GM19452 (cell line): Measurements from ENCODE around the gene CRYGC.
"Not testable (repeated sequence)": the region's sequence is repeated elsewhere in the genome, so short reads cannot be mapped to it uniquely, and the experiment has no call there.

ENCODE experiments used
- ATAC-seq: cut with Tn5 transposase; IDR thresholded peaks from one replicate; pipeline ENCODE4 v1.9.1; 2021; ENCODE audit not compliant: unreplicated experiment

CRYGC gene

DNA sequence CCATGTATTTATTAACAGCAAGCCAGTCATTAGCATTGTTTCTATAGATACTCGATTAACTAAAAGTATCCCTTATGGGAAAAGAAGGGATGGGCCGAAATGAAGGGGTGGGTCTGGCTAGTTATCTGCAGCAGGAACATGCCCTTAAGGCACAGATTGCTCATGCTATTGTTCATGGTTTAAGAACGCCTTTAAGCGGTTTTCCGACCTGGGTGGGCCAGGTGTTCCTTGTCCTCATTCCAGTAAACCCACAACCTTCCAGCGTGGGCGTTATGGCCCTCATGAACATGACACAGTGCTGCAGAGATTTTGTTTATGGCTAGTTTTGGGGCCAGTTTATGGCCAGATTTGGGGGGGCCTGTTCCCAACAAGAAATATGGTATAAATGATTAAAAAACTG, 8.7 kb upstream of the CRYGC start:
- not testable (repeated sequence) for ATAC-seq

DNA sequence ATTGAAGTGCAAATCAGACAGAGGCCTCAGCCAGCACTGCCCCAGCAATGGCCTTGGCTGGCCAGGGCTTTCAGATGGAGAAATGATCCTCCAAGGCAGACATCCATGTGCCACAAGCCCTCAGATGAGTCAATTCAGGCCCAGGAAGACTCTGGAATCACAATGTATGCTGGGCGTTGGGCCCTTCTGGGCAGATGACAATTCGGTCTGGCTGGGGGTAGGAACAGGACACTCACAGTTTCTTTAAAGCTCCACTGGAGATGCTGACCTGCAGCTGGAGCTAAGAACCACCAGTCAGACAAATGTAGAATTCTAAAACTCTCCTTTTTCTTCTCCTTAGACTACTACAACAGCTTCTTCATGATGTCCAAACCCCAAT, 7.1 kb upstream of the CRYGC start:
- no peak for ATAC-seq

DNA sequence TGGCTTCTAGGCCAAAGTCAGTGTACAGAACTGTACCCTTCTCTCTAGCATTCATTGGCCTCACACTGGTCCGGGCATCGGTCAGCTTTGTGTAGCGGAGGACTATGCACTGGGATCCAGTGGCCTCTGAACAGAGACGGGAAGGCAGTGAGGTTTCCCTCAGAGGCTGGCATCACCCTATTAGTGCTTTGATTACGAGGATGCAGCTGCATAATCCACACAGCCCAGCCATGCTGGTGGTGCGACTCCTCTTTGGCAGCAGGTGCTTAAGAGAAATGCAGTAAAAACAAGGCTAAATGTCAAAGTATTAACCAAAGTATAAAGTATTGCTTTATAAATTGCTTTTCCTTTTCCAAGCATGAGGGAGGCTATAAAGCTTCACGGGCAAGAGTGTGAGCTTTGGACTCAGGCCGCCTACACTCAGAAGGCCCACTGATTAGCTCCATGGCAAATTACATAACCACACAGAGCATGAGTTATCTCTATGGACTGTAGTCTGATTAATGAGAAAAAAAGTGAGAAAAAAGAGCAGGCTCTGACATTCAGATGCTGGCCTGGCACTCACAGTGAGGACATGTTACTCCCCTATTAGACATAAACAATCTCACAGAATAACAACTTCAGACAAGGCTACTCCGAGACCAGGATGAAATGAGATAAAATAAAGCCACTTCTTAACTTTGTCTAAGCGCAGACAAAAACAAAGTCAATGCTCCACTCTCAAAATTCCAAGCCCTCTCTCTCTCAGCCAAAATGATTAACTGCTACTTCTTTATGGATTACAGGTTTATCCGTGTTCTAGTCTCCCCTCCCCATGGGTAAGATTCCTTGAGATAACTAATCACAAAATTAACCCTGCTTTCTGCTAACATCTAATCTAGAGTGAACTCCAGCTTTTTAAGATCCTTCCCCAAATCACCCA, 6.4 kb upstream of the CRYGC start:
- ATAC-seq, result no peak

DNA sequence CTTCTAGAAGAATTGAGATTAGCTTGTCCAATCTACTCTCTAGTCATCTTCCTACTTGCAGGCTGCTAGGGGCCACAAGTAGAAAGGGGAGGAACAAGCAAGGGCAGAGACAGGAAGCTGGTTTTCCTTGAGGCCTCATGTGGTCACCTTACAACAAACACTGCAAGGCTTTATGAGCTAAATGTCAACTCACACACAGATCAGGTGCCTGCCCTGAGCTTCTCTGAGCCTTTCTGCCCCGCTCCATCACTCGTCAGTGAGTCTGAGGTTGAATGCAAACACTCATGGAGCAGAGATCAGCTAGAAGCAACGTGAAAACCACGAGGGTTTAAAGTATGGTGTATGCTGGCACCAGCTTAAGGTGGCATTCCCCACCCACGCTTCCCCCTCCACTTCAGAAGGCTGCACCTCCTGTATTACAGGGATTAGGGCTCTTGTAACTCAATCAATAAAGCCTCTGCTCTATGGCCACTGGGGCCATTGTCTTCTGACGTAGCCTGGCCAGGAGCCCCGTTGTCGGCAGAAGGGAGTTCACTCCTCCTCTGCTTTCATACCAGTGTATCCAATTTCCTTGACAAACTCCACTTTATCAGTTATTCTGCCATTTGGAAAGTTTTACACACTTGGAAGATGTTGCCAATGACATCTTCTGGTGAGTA, 5.4 kb upstream of the CRYGC start:
- ATAC-seq, result peak; percentile 70

DNA sequence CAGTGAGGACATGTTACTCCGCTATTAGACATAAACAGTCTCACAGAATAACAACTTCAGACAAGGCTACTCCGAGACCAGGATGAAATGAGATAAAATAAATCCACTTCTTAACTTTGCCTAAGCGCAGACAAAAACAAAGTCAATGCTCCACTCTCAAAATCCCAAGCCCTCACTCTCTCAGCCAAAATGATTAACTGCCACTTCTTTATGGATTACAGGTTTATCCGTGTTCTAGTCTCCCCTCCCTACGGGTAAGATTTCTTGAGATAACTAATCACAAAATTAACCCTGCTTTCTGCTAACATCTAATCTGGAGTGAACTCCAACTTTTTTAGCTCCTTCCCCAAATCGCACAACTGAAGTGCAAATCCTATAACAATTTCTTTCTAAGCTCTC, 1.1 kb upstream of the CRYGC start:
- ATAC-seq, result no peak

DNA sequence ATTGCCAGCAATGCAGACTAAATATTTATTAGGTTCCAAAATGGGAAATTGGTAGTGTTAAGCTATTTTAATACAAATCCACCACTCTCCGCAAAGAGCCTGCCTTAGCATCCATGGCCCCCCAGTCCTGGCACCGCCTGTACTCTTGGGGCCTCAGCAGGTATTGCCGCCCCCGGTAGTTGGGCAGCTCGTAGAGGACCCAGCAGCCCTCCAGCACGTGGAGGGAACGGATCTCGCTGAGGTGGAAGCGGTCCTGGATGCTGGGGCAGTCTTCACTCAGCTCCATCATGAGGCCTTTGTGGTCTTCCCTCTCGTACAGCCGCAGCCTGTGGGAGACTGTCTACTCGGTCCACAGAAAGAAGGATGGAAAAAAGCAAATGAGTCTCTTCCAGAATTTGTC, 1.5 kb downstream of the CRYGC start:
- no peak for ATAC-seq

DNA sequence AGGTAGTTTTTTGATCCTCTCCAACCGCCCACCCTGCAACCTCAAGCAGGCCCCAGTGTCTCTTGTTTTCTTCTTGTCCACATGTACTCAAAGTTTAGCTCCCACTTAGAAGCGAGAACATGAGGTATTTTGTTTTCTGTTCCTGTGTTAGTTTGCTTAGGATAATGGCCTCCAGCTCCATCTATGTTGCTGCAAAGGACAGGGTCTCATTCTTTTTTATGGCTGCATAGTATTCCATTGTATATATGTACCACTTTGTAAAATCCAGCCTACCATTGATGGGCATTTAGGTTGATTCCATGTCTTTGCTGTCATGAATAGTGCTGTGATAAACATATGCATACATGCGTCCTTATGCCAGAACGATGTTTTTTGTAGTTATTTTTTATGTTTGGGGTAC, 2.5 kb downstream of the CRYGC start:
- ATAC-seq, result no peak

DNA sequence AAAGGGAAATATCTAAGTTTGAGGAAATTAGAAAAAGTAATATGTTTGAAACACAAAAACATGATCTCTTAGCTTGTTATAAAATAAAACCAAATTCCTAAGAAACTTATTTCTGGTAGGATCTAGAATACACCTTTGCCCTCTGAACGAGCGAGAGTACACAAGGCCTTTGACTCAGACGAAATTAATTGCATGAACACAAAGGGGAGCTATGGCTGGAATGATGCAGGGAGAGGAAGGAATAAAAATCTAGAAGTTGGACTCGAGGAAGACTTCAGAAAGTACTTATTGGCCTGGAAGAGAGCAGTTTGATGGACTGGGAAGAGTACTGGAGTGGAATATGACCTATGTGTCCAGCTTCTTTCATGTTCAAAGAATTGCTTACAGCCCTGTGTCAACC, 4.4 kb downstream of the CRYGC start:
- no peak for ATAC-seq

DNA sequence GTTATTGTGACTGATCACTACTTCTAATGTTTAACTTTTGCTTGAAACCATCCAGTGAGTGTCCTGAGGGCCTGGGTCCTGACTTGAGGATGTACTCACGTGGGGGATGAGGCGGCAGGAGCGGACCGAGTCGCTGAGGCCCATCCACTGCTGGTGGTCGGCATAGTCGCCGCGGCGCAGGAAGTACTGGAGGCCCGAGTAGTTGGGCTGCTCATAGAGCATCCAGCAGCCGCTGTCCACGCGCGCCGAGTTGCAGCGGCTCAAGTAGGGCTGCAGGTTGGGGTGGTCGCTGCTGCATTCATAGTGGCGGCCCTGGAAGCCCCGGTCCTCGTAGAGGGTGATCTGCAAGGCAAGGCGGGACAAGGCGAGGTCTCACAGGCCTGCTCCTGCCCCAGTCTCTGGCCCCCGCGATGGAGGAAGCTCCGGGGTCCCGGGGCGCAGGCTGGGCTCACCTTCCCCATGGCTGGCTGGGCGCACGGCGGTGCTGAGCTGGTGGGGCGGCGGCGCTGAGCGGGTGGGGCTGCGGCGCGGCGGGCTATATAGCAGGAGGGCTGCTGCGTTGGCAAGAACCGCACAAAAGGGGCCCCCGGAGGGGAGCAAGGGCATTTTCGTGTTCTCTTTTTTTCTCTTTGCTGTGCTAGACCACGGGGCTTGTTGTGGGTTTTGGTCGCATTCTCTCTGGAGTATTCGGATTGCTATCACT, 5.5 kb downstream of the CRYGC start, which contains the start of gene CRYGD:
Gene CRYGD, minus strand, starts transcription at position 512 of the 703 bp plus-strand sequence. Its CDS starts 51 bp downstream, at position 461.
- ATAC-seq, result not testable (repeated sequence)

DNA sequence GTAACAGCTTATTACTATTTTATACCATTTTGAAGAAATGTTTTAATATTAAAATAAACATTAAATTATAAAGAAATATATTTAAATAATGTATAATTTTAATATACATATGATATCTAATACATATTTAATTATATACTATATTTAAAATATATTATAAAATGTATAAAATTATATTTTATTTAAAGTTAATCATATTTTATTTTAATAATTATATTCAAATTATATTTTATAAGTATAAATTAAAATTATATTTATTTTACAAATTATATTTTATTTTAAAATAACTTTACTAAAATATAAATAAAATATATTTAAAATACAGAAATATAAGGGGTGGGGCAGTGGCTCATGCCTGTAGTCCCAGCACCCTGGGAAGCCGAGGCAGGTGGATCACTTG, 7.4 kb downstream of the CRYGC start:
- no peak for ATAC-seq

DNA sequence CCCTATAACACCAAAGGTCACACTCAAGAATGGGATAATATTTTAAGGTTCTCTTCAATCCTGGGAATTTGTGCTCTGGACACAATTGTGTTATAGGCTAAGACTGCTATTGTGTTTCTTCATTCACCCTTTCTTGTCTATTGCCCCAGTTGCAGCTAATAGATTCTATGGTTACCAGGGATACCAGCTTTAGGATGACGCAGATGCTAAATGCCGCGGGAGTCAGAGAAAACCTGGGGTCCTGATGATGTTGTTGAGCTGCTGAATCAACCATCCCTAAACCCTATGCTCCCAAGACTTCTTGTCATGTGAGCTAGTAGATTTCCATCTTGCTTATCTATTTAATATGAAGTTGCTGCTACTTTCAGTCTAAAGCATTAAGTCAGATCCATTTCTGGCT, 10.7 kb downstream of the CRYGC start:
- ATAC-seq, result no peak

DNA sequence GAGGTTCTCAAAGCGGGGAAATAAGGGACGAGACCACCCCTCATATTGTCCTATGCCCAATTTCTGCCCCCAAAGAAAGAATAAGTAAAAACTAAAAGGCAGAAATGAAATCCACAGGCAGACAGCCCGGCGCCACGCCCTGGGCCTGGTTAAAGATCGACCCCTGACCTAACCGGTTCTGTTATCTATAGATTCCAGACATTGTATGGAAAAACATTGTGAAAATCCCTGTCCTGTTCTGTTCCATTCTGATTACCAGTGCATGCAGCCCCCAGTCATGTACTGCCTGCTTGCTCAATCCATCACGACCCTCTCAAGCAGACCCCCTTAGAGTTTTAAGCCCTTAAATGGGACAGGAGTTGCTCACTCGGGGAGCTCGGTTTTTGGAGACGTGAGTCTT, 12.2 kb downstream of the CRYGC start:
- not testable (repeated sequence) for ATAC-seq

DNA sequence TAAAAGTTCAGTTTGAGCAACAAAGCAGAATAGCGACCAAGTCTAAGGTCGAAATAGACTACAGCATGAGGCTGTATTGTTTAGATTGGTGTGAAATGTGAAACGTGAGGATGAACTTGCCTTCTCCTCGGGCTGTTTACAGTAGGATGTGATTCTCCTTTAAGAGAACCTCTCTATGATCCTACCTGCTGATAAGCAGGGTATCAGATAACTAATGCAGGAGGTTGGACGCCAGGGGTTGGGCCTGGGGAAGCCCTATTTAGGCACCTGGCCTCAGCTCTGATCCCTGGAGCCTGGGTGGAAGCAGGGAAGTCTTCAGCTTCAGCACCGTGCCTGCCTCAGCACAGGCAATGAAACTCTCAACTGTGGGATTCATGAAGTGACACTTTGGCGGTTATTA, 16.7 kb downstream of the CRYGC start:
- ATAC-seq, result no peak

DNA sequence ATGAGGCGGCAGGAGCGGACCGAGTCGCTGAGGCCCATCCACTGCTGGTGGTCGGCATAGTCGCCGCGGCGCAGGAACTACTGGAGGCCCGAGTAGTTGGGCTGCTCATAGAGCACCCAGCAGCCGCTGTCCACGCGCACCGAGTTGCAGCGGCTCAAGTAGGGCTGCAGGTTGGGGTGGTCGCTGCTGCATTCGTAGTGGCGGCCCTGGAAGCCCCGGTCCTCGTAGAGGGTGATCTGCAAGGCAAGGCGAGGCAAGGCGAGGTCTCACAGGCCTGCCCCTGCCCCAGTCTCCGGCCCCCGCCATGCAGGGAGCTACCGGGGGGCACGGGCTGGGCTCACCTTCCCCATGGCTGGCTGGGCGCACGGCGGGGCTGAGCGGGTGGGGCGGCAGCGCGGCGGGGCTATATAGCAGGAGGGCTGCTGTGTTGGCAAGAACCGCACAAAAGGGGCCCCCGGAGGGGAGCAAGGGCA, 17.3 kb downstream of the CRYGC start:
- ATAC-seq, result not testable (repeated sequence)

DNA sequence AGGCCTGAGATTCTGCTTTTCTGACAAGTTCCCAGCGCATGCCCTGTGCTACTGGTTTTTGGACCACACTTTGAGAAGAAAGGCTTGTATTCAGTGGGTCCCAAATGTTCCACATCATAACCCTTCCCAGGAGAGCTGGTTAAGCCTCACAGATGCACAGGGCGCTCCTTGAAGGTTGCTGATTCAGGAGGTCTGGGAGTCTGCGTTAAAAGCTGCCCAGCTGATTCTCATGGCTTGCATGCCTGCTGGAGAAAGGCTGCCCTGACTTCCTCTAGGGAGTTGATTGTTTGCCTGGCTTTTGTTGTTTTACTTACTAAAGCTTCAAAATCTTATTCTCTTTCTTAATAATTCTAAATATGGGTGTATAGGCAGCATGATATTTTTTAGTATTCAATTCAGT, 26.0 kb downstream of the CRYGC start:
- no peak for ATAC-seq

DNA sequence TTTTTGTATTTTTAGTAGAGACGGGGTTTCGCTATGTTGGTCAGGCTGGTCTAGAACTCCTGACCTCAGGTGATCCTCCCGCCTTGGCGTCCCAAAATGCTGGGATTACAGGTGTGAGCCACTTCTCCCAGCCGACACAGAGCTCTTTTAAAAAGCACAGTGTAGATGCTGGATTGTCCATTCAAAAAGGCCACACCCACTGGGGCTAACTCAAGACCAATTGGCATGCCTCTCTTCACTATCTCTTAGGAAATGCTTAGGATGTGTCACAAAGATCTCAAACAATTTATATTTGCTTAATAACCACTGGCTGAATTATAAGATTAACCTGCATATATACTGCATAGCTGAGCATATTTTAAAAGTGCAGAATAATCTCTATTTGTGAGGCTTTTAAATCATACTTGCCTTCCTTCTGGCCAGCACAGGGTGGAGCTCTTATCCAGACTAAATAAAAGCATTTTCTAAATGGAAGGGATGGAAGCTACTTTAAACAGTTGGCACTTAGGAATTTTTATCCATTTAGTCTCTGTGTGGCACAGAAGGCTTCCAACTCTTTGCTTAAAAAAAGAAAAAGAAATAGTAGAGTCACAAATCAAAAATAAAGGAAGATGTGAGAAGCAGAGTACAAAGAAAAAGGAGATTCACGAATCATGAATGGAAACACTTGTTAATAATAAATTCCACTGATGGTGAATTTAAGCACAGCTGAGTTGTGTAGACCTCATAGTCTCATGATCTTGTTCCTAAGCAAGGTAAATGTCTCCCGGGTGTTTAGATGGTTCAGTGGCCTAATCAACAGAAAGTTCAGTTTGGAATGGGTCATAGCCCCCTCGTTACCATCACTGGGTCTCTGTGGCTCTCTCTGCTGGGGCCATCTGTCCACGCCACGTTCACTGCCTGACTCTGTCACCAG, 27.7 kb downstream of the CRYGC start:
- ATAC-seq, result no peak

DNA sequence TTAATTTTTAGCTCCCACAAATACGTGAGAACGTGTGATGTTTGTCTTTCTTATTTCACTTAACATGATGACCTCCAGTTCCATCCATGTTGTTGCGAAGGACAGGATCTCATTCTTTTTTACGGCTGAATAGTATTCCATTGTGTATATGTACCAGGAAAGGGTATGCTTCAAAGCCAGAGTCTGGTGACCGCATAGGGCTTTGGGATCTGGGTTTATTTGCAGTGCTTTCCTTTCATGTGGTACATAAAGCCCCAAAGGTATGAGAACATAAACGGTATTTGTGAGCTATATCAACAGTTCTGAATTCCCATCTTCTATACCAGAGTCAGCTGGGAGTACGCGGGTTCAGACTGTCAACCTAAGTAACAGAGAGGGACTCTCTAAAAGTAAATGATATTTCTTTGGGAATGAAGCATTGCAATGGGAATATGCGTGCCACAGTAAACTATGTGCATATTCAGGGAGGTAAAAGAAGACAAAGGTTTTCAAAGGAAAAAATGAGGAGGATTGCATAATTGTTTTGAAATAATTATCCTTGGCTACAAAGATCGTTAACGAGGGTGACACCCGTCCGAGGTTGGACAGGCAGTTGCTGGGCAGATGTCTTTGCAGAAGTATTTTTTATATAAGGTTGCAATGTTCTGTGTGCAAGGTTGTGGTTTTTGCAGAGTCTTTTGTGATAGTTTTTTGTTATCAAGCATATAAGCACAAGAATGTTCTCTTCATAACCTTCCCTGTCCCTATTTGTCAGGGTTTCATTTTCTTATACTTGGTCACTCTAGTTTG, 29.8 kb downstream of the CRYGC start:
- ATAC-seq, result no peak

DNA sequence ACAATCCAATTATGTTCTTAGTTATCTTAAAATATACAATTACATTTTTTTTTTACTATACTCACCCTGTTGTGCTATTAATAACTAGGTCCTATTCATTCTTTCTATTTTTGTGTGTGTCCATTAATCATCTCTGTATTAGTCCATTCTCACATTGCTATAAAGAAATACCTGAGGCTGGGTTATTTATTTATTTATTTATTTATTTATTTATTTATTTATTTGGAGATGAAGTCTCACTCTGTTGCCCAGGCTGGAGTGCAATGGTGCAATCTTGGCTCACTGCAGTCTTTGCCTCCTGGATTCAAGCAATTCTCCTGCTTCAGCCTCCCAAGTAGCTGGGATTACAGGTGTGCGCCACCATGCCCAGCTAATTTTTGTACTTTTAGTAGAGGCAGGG, 30.9 kb downstream of the CRYGC start:
- not testable (repeated sequence) for ATAC-seq

DNA sequence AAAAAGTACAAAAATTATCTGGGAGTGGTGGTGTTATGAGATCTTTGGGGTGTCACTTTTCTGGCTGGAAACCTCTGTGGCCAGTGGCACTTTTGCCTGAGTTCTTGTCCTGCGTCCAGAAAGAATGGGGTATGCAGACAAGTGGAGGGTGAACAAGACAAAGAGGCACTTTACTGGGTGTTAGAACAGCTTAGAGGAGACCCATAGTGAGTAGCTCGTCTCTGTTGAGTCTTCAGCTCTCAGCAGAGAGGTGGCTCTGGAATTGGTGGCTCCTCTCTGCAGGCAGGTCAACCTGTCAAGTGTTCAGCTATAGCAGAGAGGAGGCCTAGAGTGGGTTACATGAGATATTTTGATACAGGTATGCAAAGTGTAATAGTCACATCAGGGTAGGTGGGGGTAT, 31.4 kb downstream of the CRYGC start:
- no peak for ATAC-seq

DNA sequence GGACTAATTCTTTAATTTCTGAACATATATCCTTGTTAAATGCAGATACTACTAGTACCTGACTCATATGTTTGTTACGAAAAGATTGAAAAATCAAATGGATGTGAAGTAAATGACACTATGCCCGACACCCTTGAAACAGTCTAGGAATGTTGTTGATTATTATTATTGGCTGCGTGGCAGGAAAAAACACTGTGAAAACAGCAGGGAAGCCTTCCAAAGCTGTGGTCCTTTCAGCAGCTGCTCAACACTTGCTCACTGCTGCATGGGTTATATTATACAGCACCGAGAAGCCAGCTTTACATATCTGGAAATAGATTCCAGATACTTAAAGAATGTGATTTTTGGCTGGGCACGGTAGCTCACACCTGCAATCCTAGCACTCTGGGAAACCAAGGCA, 31.8 kb downstream of the CRYGC start:
- ATAC-seq, result no peak
